SK-N-SH (cell line): ENCODE measurements around the gene MAST4. TPM values are rescaled to one million over a fixed set of nuclear protein-coding genes. Genes with fewer than 3 reads are reported as not detected.

Source experiments
- CTCF ChIA-PET: fragments of 300-600, 350-600 bp; formaldehyde crosslinking; extraction: SDS; loops from one replicate; lab custom pipeline; 2021; lab: Yijun Ruan, JAX
- POLR2A ChIA-PET: fragments of 350-600 bp; sonication (Branson Sonifier 250); formaldehyde crosslinking; extraction: SDS; loops from one replicate; lab custom pipeline; 2020; ENCODE audit warnings: antibody characterized with exemption, inconsistent platforms; lab: Yijun Ruan, JAX
- DNase-seq: peaks from one replicate; pipeline ENCODE4 v3.0.0; 2012
- H2AFZ ChIP-seq: fragments of 200-600 bp; sonication (generic); 2 replicates; pipeline ENCODE4 v1.8.1; 2016; ENCODE audit warnings: antibody characterized with exemption, mild to moderate bottlenecking, low read depth
- H3F3A ChIP-seq: fragments of 200-600 bp; sonication (generic); replicated peaks from 2 replicates; pipeline ENCODE3; 2016; ENCODE audit warnings: antibody characterized with exemption, mild to moderate bottlenecking; ENCODE audit not compliant: insufficient read depth
- H3K27ac ChIP-seq, 2 experiments: fragments of 200-500 bp in 1 of 2; fragments of 200-600 bp in 1 of 2; sonication (Bioruptor generic) in 1 of 2; sonication (generic), shearing (Covaris generic) in 1 of 2; 2 replicates each; pipeline versions ENCODE4 v1.5.1 to v1.6.1; 2014 to 2016; ENCODE audit warnings: low read depth in 2 of 2, inconsistent platforms in 1 of 2, low read length in 1 of 2, mild to moderate bottlenecking in 1 of 2, mixed read lengths in 1 of 2
- H3K27me3 ChIP-seq: fragments of 200-600 bp; sonication (generic), shearing (Covaris generic); 2 replicates; pipeline ENCODE4 v1.6.1; 2016; ENCODE audit warnings: mixed run types; ENCODE audit not compliant: insufficient read depth
- H3K36me3 ChIP-seq, 2 experiments: fragments of 200-500 bp in 1 of 2; fragments of 200-600 bp in 1 of 2; sonication (Bioruptor generic) in 1 of 2; sonication (generic) in 1 of 2; replicated peaks in 1 of 2; 2 replicates each; pipeline versions ENCODE3 to v1.5.1; 2014 to 2016; ENCODE audit warnings: low read length in 1 of 2, mild to moderate bottlenecking in 1 of 2; ENCODE audit not compliant: insufficient read depth in 2 of 2, control insufficient read depth in 1 of 2
- H3K4me1 ChIP-seq, 2 experiments: fragments of 200-500 bp in 1 of 2; fragments of 200-600 bp in 1 of 2; sonication (Bioruptor generic) in 1 of 2; sonication (generic), shearing (Covaris generic) in 1 of 2; 2 replicates each; pipeline versions ENCODE4 v1.5.1 to v1.6.1; 2014 to 2016; ENCODE audit warnings: low read depth in 1 of 2, low read length in 1 of 2, mixed run types in 1 of 2; ENCODE audit not compliant: insufficient read depth in 2 of 2, control insufficient read depth in 1 of 2
- H3K4me2 ChIP-seq: fragments of 200-600 bp; sonication (generic), shearing (Covaris generic); 2 replicates; pipeline ENCODE4 v1.6.1; 2017; ENCODE audit warnings: mixed run types
- H3K4me3 ChIP-seq, 2 experiments: fragments of 200-500 bp in 1 of 2; fragments of 200-600 bp in 1 of 2; sonication (Bioruptor generic) in 1 of 2; sonication (generic), shearing (Covaris generic) in 1 of 2; 2 replicates each; pipeline versions ENCODE4 v1.5.1 to v1.8.1; 2014 to 2016; ENCODE audit warnings: low read depth in 2 of 2, inconsistent platforms in 1 of 2, low read length in 1 of 2, mild to moderate bottlenecking in 1 of 2, mixed read lengths in 1 of 2, moderate library complexity in 1 of 2
- H3K79me2 ChIP-seq: fragments of 200-600 bp; sonication (generic); 2 replicates; pipeline ENCODE4 v1.8.1; 2017; ENCODE audit warnings: mild to moderate bottlenecking; ENCODE audit not compliant: insufficient read depth
- H3K9ac ChIP-seq: fragments of 200-600 bp; sonication (generic); 2 replicates; pipeline ENCODE4 v1.6.1; 2017; ENCODE audit warnings: mixed run types
- H3K9me2 ChIP-seq: fragments of 200-600 bp; sonication (generic); 2 replicates; pipeline ENCODE4 v1.6.1; 2017; ENCODE audit warnings: mixed run types
- H3K9me3 ChIP-seq: fragments of 200-600 bp; sonication (generic); 2 replicates; pipeline ENCODE4 v1.6.1; 2017; ENCODE audit warnings: mixed run types, mild to moderate bottlenecking, moderate library complexity
- H4K20me1 ChIP-seq: fragments of 200-600 bp; sonication (generic); 2 replicates; pipeline ENCODE4 v1.6.1; 2017; ENCODE audit warnings: mild to moderate bottlenecking, mixed run types; ENCODE audit not compliant: insufficient read depth
- CHD2 ChIP-seq: fragments of 150-350 bp; IDR thresholded peaks from 2 replicates; pipeline ENCODE4 v1.6.1; 2018; ENCODE audit warnings: low read length; ENCODE audit not compliant: partially characterized antibody
- EP300 ChIP-seq, 2 experiments: IDR thresholded peaks; 2 replicates each; pipeline versions ENCODE4 v1.4.0 to v1.6.1; 2012; ENCODE audit warnings: borderline replicate concordance in 1 of 2, low read depth in 1 of 2, low read length in 1 of 2
- GATA2 ChIP-seq: sonication (generic); formaldehyde crosslinking; IDR thresholded peaks from 2 replicates; pipeline ENCODE4 v1.5.0; 2020; ENCODE audit warnings: mild to moderate bottlenecking, missing genetic modification reagents
- MEF2A ChIP-seq: IDR thresholded peaks from 2 replicates; pipeline ENCODE4 v1.4.0; 2012; ENCODE audit warnings: low read depth, borderline replicate concordance
- NFIC ChIP-seq: IDR thresholded peaks from 2 replicates; pipeline ENCODE4 v1.4.0; 2012; ENCODE audit warnings: borderline replicate concordance
- RAD21 ChIP-seq: IDR thresholded peaks from 2 replicates; pipeline ENCODE4 v1.6.1; 2012; ENCODE audit warnings: mild to moderate bottlenecking, low read length
- RFX5 ChIP-seq: IDR thresholded peaks from 2 replicates; pipeline ENCODE4 v1.6.1; 2012; ENCODE audit warnings: mild to moderate bottlenecking, improper control_type of control experiment, low read length
- SIN3A ChIP-seq: IDR thresholded peaks from 2 replicates; pipeline ENCODE4 v1.6.1; 2012; ENCODE audit warnings: low read depth, mild to moderate bottlenecking, low read length, moderate library complexity, borderline replicate concordance
- TCF12 ChIP-seq: IDR thresholded peaks from 2 replicates; pipeline ENCODE4 v1.4.0; 2012
- TEAD4 ChIP-seq: IDR thresholded peaks from 2 replicates; pipeline ENCODE4 v1.4.0; 2012; ENCODE audit warnings: mild to moderate bottlenecking, borderline replicate concordance; ENCODE audit not compliant: insufficient read depth
- WGBS: methylation state at CpG from one replicate; pipeline ENCODE4 v1.1.6; 2017; ENCODE audit warnings: low lambda C conversion rate; 5-methylcytosine and 5-hydroxymethylcytosine counted together
- polyA plus RNA-seq, 3 experiments: library from polyadenylated mRNA; depleted of rRNA; stranded (reverse); fragments of >200 nt; gene quantifications; 2 replicates each; pipeline ENCODE4 v1.2.3, GENCODE V29; 2012
- TF ChIP-seq, protein P1 (sequence below): IDR thresholded peaks from 2 replicates; pipeline ENCODE4 v1.4.0; 2012; ENCODE audit warnings: low read depth, borderline replicate concordance
- TF ChIP-seq, protein P2 (sequence below): fragments of 200-600 bp; sonication (generic); IDR thresholded peaks from 2 replicates; pipeline ENCODE4 v1.6.1; 2017; ENCODE audit warnings: antibody characterized with exemption, mild to moderate bottlenecking, moderate library complexity
- TF ChIP-seq, protein P3 (sequence below): IDR thresholded peaks from 2 replicates; pipeline ENCODE4 v1.4.0; 2012; ENCODE audit warnings: low read depth, borderline replicate concordance

The MAST4 gene
- polyA plus RNA-seq, 1 of the 3 experiments (the other 2 are of a cell fraction), result 2.2 TPM

DNA sequence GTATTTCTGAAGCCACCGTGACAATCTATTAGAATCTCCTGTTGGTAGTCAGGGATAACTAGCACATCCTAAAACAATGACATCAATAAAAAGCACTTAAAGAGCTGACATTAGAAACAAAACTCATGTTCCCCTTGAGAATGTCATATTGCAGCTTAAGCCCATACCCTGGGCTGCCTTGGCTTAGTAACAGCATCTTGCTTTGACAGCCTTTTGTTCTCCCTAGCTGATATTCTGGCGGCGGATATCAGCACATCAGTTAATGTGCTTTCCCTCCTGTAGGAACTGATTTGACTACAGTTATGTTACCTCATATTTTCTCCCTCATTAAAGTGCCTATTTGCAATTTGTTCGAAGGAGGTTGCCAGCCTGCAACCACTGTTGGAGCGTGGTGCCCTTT lies 386.3 kb downstream of the MAST4 start:
- ChIA-PET POLR2A (no interaction called here), CTCF (interaction anchor here (1.0 to 2.2 kb wide), 3 partner anchors 10 to 167 kb away, joined by 3 to 9 read pairs (median 7); no protein-coding TSS in a partner anchor)
- no peaks in the 10 kb centered on the region for H3K36me3 ChIP-seq
- no peaks in the 10 kb centered on the region for H3K9me3 ChIP-seq
- 88% methylated on average over 5 of the region's 5 CpGs for WGBS
- no peak overlapping the region for H3K9ac ChIP-seq
- DNase-seq, result no peak
- no peaks in the 10 kb centered on the region for H3K4me1 ChIP-seq
- H4K20me1 ChIP-seq, result no peaks in the 10 kb centered on the region
- H3K4me2 ChIP-seq, result no peak overlapping the region
- H3K9me2 ChIP-seq, result no peaks in the 10 kb centered on the region
- H3K4me3 ChIP-seq, result no peak overlapping the region
- no peak for TF ChIP-seq MEF2A
- TF ChIP-seq RAD21, result no peak
- TF ChIP-seq TEAD4, result no peak
- no peak for TF ChIP-seq TCF12
- TF ChIP-seq RFX5, result no peak
- TF ChIP-seq, protein P1, sequence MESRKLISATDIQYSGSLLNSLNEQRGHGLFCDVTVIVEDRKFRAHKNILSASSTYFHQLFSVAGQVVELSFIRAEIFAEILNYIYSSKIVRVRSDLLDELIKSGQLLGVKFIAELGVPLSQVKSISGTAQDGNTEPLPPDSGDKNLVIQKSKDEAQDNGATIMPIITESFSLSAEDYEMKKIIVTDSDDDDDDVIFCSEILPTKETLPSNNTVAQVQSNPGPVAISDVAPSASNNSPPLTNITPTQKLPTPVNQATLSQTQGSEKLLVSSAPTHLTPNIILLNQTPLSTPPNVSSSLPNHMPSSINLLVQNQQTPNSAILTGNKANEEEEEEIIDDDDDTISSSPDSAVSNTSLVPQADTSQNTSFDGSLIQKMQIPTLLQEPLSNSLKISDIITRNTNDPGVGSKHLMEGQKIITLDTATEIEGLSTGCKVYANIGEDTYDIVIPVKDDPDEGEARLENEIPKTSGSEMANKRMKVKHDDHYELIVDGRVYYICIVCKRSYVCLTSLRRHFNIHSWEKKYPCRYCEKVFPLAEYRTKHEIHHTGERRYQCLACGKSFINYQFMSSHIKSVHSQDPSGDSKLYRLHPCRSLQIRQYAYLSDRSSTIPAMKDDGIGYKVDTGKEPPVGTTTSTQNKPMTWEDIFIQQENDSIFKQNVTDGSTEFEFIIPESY, result no peak
- TF ChIP-seq GATA2 (CRISPR knock-in tag), result no peak
- TF ChIP-seq NFIC, result no peak
- TF ChIP-seq SIN3A, result no peak
- H3F3A ChIP-seq, result no peaks in the 10 kb centered on the region
- H3K79me2 ChIP-seq, result no peaks in the 10 kb centered on the region
- no peak overlapping the region for H2AFZ ChIP-seq
- no peak overlapping the region for H3K27ac ChIP-seq
- no peaks in the 10 kb centered on the region for H3K27me3 ChIP-seq

DNA sequence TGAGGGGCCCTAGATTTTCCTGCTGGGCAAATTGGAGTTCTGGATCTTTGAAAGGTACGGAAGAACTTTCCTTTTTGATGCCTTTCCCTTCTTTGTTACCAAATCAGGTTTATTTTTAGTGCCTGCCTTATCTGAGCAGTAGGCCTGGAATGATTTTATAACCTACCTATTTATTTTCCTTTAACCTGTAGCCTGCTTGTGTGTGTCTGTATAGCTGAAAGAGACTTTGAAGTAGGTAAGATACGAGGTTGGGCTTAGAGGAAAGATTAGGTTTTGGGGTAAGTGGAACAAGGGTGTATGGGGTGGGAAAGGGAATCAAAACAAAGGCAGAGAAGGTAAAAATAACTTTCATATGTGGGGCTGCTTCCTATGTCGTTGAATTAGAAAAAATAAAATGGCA lies 389.2 kb downstream of the MAST4 start:
- Histone ChIP-seq H3F3A (no peaks in the 10 kb centered on the region), H4K20me1 (no peaks in the 10 kb centered on the region), H3K9ac (no peak overlapping the region), H3K27ac (no peak overlapping the region), H3K9me2 (no peaks in the 10 kb centered on the region), H3K4me3 (no peak overlapping the region), H3K79me2 (no peaks in the 10 kb centered on the region), H2AFZ (no peak overlapping the region), H3K4me1 (no peaks in the 10 kb centered on the region), H3K27me3 (no peaks in the 10 kb centered on the region), H3K4me2 (no peak overlapping the region)
- no peak for DNase-seq
- ChIA-PET CTCF (interaction anchor here (1.0 to 5.4 kb wide), 4 partner anchors 9 to 219 kb away, joined by 3 to 52 read pairs (median 10); no protein-coding TSS in a partner anchor), POLR2A (no interaction called here)
- 81% methylated on average over 3 of the region's 3 CpGs for WGBS
- TF ChIP-seq CHD2 (no peak), TCF12 (no peak), EP300 (IDR thresholded peaks at IDR 0.05; ENCODE audit: borderline replicate concordance in 1 of 2, low read depth in 1 of 2, low read length in 1 of 2) (no peak), RAD21 (no peak), NFIC (no peak)
- TF ChIP-seq, protein P2, sequence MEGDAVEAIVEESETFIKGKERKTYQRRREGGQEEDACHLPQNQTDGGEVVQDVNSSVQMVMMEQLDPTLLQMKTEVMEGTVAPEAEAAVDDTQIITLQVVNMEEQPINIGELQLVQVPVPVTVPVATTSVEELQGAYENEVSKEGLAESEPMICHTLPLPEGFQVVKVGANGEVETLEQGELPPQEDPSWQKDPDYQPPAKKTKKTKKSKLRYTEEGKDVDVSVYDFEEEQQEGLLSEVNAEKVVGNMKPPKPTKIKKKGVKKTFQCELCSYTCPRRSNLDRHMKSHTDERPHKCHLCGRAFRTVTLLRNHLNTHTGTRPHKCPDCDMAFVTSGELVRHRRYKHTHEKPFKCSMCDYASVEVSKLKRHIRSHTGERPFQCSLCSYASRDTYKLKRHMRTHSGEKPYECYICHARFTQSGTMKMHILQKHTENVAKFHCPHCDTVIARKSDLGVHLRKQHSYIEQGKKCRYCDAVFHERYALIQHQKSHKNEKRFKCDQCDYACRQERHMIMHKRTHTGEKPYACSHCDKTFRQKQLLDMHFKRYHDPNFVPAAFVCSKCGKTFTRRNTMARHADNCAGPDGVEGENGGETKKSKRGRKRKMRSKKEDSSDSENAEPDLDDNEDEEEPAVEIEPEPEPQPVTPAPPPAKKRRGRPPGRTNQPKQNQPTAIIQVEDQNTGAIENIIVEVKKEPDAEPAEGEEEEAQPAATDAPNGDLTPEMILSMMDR, result no peak
- TF ChIP-seq, protein P1, result no peak
- TF ChIP-seq, protein P3, sequence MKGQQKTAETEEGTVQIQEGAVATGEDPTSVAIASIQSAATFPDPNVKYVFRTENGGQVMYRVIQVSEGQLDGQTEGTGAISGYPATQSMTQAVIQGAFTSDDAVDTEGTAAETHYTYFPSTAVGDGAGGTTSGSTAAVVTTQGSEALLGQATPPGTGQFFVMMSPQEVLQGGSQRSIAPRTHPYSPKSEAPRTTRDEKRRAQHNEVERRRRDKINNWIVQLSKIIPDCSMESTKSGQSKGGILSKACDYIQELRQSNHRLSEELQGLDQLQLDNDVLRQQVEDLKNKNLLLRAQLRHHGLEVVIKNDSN, result no peak
- TF ChIP-seq, all 33 proteins: peak for 0
- H3K36me3 ChIP-seq, result no peaks in the 10 kb centered on the region
- H3K9me3 ChIP-seq, result no peaks in the 10 kb centered on the region
